HS-27A (cell line): Measurements from ENCODE around the gene ATRNL1.
"Not testable (repeated sequence)": the region's sequence is repeated elsewhere in the genome, so short reads cannot be mapped to it uniquely, and the experiment has no call there.

Experiments
- DNase-seq: peaks from one replicate; pipeline ENCODE4 v3.0.0-alpha.2; 2012; ENCODE audit warnings: low read depth, missing footprints

ATRNL1 gene

DNA sequence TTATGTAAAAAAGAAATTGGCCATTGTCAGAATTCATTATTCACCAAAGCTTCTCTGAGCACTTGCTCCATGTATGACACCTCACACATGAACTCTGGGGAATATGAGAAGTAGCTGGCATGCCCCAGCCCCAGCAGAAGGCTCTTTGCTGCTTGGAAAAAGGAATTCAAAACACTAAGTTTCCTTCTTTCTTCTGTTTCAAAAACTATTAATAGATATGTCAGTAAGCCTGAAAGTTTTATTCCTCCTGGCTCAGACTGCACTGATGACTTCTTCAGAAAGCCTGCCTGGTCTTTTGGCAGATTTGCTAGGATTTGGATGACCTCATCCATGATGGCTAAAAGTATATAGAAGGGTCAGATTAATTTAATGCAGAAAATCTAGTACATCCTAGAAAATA, 668.9 kb downstream of the ATRNL1 start:
- no peak for DNase-seq

DNA sequence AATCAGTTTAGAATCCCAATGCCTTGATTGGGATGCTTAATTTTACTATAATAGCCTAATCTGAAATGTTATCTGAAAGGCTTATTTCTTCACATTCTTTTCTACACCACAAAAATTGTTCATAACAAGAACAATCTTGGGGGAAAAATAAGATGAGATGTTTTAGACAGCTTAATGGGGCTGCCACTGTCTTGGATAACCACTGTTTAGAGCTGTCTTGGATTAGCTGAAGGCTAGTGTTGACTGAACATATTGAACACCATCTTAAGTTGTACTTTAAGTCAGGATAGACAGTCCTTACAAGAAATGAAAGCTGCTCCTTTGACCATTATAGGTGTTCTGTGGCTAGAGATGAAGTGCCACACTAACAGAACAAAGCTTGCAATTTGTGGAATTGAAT, 678.6 kb downstream of the ATRNL1 start:
- DNase-seq: no peak

DNA sequence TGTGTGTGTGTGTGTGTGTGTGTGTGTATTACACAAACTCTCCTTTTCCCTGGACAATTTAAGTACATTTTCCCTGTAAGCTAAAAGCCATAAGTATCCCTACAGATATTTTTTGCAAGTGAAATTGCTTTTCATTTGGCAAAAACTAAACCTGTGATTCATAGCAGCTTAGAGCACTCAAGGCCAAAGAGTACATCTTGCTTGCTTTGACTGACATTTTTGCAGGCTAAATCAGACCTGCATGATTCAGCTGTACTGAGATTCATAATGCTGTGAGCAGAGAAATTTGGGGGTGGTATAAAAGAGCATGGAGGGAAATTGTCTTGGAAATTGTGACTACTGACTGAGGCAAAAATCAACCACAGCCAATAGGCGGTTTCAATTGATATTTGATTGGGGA, 679.4 kb downstream of the ATRNL1 start:
- peak; percentile 54 for DNase-seq

DNA sequence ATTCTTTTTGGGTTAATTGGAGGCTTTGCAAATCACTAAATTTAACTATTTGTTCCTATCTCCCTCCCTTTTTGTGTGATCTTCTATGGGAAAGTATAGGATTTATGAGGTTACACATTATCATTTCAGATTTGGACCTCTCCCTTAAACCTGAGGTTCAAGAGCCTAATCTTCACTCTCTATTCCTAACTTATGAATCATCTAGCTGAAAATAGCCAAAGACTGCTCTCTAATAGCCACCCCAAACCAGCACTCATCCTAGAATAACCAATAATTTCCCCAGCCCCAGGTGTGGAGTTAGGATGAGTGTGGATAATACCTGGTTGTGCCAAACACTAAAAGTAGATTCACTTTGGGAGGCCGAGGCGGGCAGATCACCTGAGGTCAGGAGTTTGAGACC, 680.7 kb downstream of the ATRNL1 start:
- no peak for DNase-seq

DNA sequence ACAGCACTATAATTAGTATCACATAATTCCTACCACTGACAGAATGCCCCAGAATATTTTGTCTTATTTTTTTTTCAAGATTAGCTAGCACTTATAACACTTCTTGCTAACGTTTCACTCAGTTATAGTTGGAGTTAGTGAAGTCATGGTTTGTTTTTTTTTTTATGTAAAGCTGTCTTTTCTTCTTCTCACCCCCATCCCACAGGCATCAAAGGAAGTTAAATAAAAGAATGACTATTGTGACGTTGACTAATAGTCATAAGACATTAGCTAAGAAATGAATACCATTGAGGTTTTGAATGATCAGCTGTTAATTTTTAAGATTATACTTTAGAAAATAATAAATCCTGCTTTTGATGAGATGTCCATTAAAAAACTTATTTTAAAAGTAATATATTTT, 681.6 kb downstream of the ATRNL1 start:
- DNase-seq: no peak

DNA sequence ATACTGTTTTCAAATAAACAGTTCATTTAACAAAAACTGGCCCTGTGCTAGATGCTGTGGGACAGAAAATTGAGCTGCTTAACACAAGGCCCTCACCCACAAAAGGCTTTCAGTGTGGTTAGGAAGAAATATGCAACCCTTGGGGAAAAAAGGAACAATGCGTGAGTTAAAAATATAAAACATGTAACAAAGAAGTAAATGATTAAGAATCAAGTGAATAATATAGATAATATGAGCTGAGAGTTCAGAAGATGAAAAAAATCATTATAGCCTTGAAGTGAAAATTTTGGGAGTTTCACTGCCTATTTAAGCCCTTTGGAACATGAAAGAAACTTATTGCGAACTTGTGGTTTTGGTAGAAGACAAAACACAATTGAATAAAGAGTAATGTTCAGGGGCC, 684.5 kb downstream of the ATRNL1 start:
- no peak for DNase-seq

DNA sequence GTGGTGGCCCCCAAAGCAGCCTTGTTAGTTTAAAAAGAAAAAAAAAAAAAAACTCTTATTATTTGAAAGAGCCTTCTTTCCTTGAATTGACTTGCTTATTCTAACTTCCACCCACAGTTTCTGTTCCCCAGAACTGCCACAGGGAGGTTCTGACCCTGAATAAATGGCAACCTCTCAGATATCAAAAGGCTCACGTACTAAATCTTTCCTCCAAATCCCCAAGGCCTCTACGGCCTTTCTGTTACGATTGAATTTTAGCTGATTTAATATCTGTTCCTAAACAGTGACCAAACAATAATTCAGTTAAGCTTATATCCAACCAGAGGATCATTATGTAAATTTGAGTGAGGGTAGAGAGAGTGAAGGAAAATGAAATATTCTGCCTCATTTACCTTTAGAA, 697.1 kb downstream of the ATRNL1 start:
- no peak for DNase-seq

DNA sequence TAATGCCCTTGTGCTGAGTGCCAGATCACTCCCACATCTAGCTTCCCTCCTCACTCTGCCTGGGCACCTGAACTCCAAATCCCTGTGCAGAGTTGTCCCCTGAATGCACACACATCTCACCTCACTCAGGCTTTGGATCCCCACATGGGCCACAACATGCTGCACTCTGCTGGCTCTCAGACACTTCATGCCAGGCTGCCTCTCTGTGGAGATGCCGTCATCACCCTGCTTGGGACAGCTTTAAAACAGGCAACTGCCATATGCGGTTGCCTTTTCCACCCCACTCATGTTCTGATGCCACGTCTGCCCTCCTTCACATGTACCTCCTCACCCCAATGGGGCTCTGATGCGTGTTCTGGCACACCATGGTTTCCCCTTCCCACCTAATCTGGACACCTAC, 702.8 kb downstream of the ATRNL1 start:
- no peak for DNase-seq

DNA sequence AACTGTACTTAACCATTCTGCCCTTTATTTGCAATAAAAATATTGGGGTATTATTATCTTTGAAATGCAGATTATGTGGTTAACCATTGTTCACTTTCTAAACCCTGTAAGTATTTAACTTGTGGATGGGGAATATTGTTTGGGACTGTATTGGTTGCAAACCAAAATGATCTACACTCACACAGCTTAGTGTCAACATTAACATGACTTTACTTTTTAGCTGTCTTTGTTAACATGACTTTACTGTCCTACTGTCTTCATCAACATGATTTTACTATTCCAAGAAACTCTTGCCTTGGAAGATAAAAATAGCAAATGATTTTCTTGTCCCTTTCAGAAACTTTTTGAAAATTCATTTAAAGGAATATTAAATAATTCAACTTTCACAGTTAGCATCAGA, 708.3 kb downstream of the ATRNL1 start:
- DNase-seq: no peak

DNA sequence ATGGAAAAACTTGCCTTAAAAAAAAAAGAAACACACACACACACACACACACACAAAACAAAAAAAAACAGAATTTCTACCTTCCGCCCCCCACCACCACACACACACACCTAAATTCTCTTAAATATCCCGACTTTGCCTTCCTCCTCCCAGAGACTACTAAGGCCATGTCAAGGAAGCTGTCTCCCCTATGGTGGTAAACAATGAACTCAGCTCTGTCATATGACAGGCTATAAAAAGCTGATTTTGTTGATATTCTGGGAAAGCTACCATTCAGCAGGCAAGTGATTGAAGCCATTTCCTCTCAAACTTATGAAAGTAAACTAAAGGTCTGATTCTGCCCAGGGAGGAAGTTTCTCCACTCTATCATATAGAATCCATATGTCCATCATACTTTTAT, 708.8 kb downstream of the ATRNL1 start:
- DNase-seq: no peak

DNA sequence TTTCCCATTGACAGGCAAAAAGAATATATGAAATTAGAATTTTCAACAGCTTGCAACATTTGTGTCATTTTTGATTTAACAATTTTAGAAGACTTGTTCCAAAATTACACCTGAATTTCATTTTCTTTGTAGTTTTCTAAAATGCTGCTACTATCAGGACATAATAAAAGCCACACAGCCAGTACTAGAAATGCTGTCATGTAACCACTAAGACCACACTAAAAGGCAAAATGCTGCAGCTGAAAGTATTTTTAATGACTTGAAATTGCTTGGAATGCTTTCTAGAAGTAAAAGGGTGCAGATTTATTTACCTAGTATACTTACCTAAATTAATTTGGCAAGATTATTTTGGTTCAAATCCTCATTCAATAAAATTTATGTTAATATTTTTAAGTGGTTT, 709.7 kb downstream of the ATRNL1 start:
- no peak for DNase-seq

DNA sequence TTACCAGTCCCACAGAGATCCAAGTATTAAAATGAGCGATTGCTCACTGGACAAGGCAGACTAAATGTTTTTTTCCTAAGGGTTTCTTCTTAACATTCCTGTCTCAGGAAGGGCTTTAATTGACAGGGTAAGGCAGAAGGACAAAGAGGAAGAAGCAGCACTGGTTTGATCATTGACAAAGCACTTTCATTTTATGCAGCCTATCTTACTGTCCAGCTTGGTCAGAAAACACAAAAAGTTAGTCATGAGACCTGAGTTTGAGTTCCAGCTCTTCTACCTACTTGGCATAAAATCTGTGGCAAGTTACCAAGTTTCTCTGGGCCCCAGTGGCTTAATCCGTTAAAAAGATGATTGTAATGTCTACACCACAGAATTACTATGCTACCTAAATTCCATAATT, 721.4 kb downstream of the ATRNL1 start:
- DNase-seq: no peak

DNA sequence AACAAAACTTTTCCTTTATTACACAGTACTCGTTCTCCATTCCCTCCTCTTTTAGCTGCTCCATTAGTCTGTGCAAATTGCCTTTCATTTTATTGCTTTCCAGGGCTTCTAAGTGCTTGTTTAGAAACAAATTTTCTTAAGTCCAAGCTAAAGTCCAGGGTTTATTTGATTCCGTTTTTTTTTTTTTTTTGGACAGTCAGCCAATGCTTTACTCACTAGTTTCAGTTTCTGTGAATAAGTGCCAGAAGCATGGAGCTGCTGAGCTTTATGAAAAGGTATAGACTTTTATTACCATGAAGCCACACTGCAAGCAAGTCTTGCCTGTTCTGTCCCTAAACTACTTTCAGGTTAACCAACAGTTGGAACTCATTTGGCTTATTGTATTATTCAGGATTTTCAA, 724.8 kb downstream of the ATRNL1 start:
- DNase-seq: no peak

DNA sequence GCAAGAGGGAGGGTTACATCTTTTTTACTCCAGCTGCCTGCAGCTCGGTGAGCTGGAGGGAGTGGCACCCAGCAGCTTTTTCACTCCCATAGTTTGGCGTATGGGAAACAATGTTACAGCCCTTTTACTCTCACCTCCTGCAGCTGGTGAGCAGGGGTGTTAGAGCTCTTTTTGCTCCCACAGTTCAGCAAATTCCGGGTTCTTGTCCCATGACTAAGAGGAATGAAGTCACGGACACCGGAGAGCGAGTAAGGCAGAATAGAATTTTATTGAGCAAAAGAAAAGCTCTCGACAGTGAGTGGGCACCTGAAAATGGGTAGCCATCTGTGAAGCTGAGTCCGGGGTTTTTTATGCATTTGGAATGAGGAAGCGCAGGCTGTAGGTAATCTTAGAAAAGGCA, 733.2 kb downstream of the ATRNL1 start:
- no peak for DNase-seq

DNA sequence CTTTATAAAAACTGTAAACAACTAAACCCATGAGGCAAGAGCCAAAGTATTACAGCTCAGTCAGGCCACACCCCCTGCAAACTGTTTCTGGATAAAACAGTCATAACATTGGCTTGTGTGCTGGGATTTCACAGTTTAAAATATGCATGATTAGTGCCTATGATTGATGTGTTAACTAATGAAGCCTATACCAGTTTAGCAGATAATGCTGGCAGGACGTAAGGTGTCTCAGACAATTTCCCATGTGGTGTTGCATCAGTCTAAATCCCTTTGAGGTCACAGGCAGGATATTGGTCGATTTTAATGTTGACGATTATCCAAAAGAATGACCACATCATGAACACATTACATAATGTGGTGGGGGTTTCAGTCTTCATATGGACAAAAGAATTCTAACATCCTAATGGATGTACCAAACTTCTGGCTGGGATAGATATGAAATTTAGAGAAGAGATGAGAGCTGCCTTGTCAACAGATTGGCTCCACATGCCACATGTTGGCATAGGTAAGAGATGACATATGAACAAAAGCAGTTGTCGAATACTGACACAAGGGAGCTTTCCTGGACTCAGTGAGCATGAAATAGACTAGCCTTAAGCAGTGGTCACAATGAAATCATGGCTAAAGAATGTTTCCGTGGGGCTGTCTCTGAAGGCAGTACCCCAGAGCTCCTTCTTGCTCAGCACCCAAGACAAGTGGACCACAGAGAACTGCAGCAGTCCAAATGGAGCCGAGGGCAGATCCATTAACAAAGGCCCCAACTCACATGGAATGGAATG, 734.3 kb downstream of the ATRNL1 start:
- DNase-seq: no peak

DNA sequence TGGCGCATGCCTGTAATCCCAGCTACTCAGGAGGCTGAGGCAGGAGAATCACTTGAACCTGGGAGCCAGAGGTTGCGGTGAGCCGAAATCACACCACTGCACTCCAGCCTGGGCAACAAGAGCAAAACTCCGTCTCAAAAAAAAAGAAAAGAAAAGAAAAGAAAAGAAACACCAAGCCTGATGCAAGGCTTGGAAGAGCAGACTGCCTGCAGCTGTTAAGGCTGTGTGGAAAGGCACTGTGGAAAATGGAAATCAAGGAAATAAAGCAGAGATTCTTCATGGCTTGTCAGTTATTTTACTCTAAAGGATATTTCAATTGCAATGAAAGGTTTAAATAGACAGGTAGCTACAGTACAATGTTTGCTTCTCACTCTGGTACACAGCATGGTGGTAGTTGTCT, 735.0 kb downstream of the ATRNL1 start:
- not testable (repeated sequence) for DNase-seq

DNA sequence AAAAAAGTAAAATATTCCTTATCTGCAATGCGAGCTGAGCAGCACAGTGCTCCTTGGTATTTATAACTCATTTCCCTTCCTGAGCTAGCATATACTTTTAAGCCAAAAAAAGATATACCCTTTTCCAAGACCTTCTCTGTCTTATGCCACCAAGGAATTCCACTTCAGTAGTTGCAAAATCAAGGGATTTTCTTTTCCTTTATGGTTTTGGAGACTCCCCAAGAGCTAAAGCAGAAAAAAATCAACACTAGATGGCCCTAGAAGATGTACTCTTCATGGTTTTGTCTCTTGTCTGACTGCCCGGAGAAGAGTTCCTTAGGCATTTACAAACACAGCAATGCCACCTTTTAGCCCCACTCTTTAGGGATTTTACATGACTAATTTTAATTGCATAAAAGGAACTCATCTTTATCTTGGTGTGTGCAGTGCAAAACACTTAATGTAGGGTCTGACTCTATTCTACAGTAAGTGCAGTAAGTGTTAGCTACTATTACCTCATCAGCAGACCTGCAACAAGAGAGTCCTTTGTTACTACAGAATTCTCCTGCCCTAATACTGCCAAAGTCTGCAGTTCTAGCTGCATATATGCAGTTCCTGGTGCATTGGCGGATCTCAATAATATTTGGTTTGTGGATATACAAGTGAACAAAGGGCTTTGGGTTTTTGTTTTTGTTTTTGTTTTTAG, 736.5 kb downstream of the ATRNL1 start:
- no peak for DNase-seq

DNA sequence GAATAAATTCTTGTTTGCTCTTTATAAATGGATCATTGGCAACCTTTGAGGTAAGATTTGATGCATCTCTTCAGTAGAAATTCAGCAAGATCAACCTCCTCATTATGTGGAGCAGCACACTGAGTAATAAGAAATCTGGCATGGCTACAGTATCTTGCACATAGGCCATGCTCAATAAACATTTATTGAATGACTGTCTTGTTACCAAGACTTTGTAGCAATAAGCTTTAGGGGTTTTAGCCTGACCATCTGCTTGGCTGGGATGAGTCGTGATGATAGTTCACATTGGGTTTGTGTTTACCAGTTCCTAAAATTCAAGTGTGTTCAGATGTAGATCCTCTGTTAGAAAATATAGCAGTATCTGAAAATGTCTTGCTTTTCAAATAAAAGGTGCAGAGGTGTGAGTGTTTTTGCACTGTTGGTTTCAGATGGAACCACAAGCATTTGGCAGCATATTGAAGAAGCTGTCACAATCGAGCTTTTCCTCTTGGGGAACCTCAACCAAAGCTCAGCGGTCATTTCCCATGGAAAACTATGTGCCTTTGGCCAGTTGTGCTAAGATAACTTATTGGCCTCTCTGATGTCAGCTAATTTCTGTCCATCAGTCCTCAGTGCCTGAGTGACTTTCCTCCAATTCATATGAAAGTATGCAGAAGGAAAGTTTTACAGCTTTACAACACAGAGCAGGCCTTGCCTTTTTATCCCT, 737.3 kb downstream of the ATRNL1 start:
- DNase-seq: no peak

DNA sequence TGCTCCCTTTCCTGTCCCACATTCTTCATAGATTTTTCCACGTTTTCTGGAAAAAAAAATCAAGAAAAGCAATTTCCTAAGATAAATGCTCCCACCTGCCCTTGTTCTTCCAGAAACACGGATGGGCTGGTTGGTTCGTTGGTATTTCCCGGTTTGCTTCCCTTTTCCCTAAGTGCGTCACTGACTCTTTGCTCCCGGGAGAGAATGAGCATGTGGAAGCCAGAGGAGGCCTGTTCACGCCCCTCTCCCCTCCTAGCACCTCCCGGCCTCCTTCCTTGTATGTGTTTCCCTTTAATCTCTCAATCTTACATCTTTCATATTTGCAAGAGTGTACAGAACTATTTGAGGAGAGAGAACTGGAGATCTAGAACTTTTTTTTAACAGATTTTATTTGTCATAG, 737.9 kb downstream of the ATRNL1 start:
- no peak for DNase-seq

DNA sequence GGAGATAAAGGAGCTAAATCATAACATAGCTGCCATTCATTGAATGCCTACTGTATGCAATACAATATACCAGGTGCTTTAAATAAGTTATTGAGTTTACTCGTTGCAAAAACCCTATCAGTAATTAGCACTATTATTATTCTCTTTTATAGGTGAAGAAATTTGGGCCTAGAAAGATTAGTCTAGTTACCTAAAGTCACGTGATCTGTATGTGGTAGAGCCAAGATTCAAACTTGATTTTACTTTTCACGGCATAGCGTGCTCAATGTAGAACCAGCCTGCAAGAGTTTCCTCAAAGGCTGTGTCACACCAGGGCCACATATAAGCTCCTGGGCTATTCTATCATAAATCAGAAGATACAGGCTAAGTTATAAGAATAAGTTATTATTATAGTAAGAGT, 740.0 kb downstream of the ATRNL1 start:
- no peak for DNase-seq

DNA sequence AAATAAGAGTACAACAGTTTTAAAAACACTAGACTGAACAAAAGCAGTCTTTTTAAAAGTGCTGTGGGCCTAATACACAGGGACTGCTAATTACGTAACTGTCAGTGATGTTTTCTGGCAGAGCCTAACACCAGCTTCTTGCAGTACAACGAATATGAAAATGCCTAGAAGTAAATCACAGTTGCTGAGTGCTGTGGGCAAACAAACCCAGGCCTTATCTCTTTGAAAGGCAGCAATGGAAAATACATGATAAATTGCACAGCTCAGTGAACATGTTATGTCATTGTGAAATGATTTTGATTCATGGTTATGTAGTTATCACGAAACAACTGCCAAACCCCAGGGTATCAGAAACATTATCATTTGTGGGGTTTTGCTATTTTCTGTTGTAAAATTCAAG, 751.4 kb downstream of the ATRNL1 start:
- DNase-seq: no peak

DNA sequence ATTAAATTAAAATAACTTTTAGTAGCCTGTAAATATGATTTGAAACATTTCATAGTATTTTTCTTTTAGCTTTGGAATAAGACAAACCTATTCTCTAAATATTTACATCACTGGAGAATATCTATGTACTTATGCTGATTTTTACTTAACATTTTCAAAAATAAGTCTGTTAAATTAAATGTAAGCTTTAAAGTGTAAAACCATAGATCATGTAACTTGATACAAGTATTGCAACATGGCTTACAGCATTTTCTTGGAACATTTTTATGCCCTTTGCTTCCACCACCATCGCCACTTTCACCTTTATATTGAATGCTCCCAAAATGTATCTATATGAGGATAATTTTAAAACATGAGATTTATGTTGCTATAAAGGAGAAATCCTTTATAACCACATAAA, 752.8 kb downstream of the ATRNL1 start:
- no peak for DNase-seq

DNA sequence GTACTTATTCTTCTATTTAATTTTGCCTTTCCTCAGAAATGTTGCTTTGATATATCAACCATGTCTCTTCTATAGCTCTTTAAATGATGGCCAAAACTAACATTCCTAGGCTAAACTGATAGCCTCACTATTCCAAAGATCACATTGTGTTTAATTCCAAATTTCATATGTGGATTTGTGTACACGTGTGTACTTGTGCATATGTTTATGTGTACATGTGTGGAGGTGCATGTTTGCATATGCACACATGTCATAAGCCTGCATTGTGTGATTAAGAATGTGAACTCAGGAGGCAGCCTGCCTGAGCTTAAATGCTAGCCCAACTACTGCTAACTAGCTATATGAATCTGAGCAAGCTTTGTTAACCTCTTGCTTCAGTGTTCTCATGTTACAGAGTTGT, 753.4 kb downstream of the ATRNL1 start:
- DNase-seq: no peak
